ENCODE measurements around the gene RNU1-3.
"Not testable (repeated sequence)": the region's sequence is repeated elsewhere in the genome, so short reads cannot be mapped to it uniquely, and the experiment has no call there.

- TF ChIP-seq CTCF, EZH2phosphoT487, EZH2 (IDR thresholded peaks at IDR 0.05): not testable (repeated sequence)
Measured at GRCh38 chr1:16643001-16643411, 23.7 kb downstream of the RNU1-3 start.

Data from neural progenitor cell (in vitro differentiated cells).